Activated CD4-positive, alpha-beta T cell treated with anti-CD3 and anti-CD28 coated beads, Interleukin-2, amount 50 U/mL, for 24 hours (primary cell): Measurements from ENCODE around the gene CHRNE.
"Not testable (repeated sequence)": the region's sequence is repeated elsewhere in the genome, so short reads cannot be mapped to it uniquely, and the experiment has no call there.

Experiments
- DNase-seq, 2 donors: peaks; one replicate each; pipeline ENCODE4 v3.0.0-alpha.2; 2020; ENCODE audit warnings: low read depth in 1 of 2, low spot score in 1 of 2

CHRNE gene

GRCh38 chr17:4891411-4892410 lies 11.2 kb downstream of the CHRNE start:
- no peak for DNase-seq

- no peak for DNase-seq
These were observed 15.3 kb downstream of the CHRNE start for GRCh38 chr17:4887581-4887980.

- no peak for DNase-seq
These were observed 16.1 kb downstream of the CHRNE start for GRCh38 chr17:4886830-4887229.

- DNase-seq: no peak
These were observed 18.4 kb downstream of the CHRNE start for GRCh38 chr17:4884489-4884888.

GRCh38 chr17:4881761-4882555 lies 20.9 kb downstream of the CHRNE start:
- peak; percentile 28 to 53 for DNase-seq

- DNase-seq: no peak
These were observed 22.0 kb downstream of the CHRNE start for GRCh38 chr17:4880857-4881256.

GRCh38 chr17:4879601-4880000 lies 23.3 kb downstream of the CHRNE start:
- no peak for DNase-seq

GRCh38 chr17:4877089-4877488 lies 25.8 kb downstream of the CHRNE start:
- DNase-seq: no peak

GRCh38 chr17:4872786-4873185 lies 30.1 kb downstream of the CHRNE start:
- no peak for DNase-seq

GRCh38 chr17:4870855-4871254 lies 32.0 kb downstream of the CHRNE start:
- DNase-seq: no peak

GRCh38 chr17:4869058-4869998 lies 33.6 kb downstream of the CHRNE start:
- DNase-seq: not testable (repeated sequence)

- DNase-seq: not testable (repeated sequence)
These were observed 35.4 kb downstream of the CHRNE start for GRCh38 chr17:4867535-4867934.

GRCh38 chr17:4863321-4863720 lies 39.6 kb downstream of the CHRNE start:
- no peak for DNase-seq

- DNase-seq: no peak
These were observed 40.2 kb downstream of the CHRNE start for GRCh38 chr17:4862720-4863119.

- no peak for DNase-seq
These were observed 41.8 kb downstream of the CHRNE start for GRCh38 chr17:4861052-4861451.

GRCh38 chr17:4860651-4861050 lies 42.2 kb downstream of the CHRNE start:
- DNase-seq: no peak

GRCh38 chr17:4859816-4860625 lies 42.9 kb downstream of the CHRNE start:
- DNase-seq: no peak

GRCh38 chr17:4858882-4859260 lies 44.0 kb downstream of the CHRNE start:
- DNase-seq: no peak

- DNase-seq: no peak
These were observed 44.6 kb downstream of the CHRNE start for GRCh38 chr17:4858068-4858881.
